ENCODE results near the gene SLC15A3. TPM values are rescaled to one million over a fixed set of nuclear protein-coding genes. Genes with fewer than 3 reads are reported as not detected.

The SLC15A3 gene
- total RNA-seq, 1 experiment from 2014 or later: 10.2 TPM

GRCh38 chr11:60899977-60900376 is 52.0 kb downstream of the SLC15A3 start:
- no peak for TF ChIP-seq ESRRA (CRISPR knock-in tag; IDR thresholded peaks at IDR 0.05; ENCODE audit: borderline replicate concordance)
- ChIA-PET CTCF (interaction anchor here (0.6 to 2.2 kb wide), 47 partner anchors 11 to 1231 kb away, joined by 3 to 64 read pairs (median 4); partner anchors contain the start of genes MS4A10, PATL1, PTGDR2 and TMEM109), POLR2A (interaction anchor here (0.5 kb wide), 1 partner anchor 43 kb away, joined by 3 read pairs; no protein-coding TSS in a partner anchor)
- Mint-ChIP-seq H3K27me3 (ENCODE audit: low read depth) (no peaks in the 10 kb centered on the region), H3K4me1 (peaks cover 9% of the 10 kb centered on the region), H3K4me3 (no peak overlapping the region), H3K36me3 (peaks cover 78% of the 10 kb centered on the region), H3K27ac (no peak overlapping the region), H3K9me3 (no peaks in the 10 kb centered on the region)
- no peak for DNase-seq (ENCODE audit: low spot score)
- no peak for ATAC-seq

- CTCF ChIA-PET: interaction anchor here (0.6 to 2.2 kb wide), 48 partner anchors 10 to 1231 kb away, joined by 3 to 64 read pairs (median 4); partner anchors contain the start of genes MS4A10, PATL1, PTGDR2 and TMEM109
- POLR2A ChIA-PET: interaction anchor here (0.5 kb wide), 1 partner anchor 44 kb away, joined by 3 read pairs; no protein-coding TSS in a partner anchor
- TF ChIP-seq CTCF (IDR thresholded peaks at IDR 0.05) (peak; percentile 80), KAT7 (CRISPR knock-in tag; IDR thresholded peaks at IDR 0.05; ENCODE audit: borderline replicate concordance) (no peak), MAX (CRISPR knock-in tag; IDR thresholded peaks at IDR 0.05) (no peak)
- H3K36me3 Mint-ChIP-seq: peaks cover 83% of the 10 kb centered on the region
- H3K9me3 Mint-ChIP-seq: no peaks in the 10 kb centered on the region
- H3K4me3 Mint-ChIP-seq: no peak overlapping the region
- H3K27me3 Mint-ChIP-seq (ENCODE audit: low read depth): no peaks in the 10 kb centered on the region
- H3K27ac Mint-ChIP-seq: no peak overlapping the region; the same call in 1 of the 2 replicates
- peaks cover 4% of the 10 kb centered on the region for H3K4me1 Mint-ChIP-seq
- ATAC-seq: peak; percentile 79
- DNase-seq (ENCODE audit: low spot score): peak; percentile 38
Observed at GRCh38 chr11:60899046-60899936, 52.7 kb downstream of the SLC15A3 start.

GRCh38 chr11:60897496-60897895 is 54.5 kb downstream of the SLC15A3 start:
- POLR2A ChIA-PET: no interaction called here
- Mint-ChIP-seq H3K27ac (no peak overlapping the region), H3K36me3 (peaks cover 84% of the 10 kb centered on the region), H3K27me3 (ENCODE audit: low read depth) (no peaks in the 10 kb centered on the region), H3K4me3 (no peak overlapping the region), H3K9me3 (no peaks in the 10 kb centered on the region), H3K4me1 (no peaks in the 10 kb centered on the region)
- CTCF ChIA-PET: interaction anchor here (1.0 kb wide), 1 partner anchor 10 kb away, joined by 5 read pairs; no protein-coding TSS in a partner anchor
- DNase-seq (ENCODE audit: low spot score) (no peak), ATAC-seq (no peak)
- TF ChIP-seq ATF1 (CRISPR knock-in tag; IDR thresholded peaks at IDR 0.05) (no peak), ZNF232 (CRISPR knock-in tag; IDR thresholded peaks at IDR 0.05) (no peak), ATF6 (CRISPR knock-in tag; IDR thresholded peaks at IDR 0.05) (no peak), ZNF416 (CRISPR knock-in tag; IDR thresholded peaks at IDR 0.05) (no peak), ZNF532 (CRISPR knock-in tag; IDR thresholded peaks at IDR 0.05; ENCODE audit: borderline replicate concordance) (no peak), CTCF (IDR thresholded peaks at IDR 0.05) (no peak), PREB (CRISPR knock-in tag; IDR thresholded peaks at IDR 0.05; ENCODE audit: borderline replicate concordance) (no peak), USF2 (CRISPR knock-in tag; IDR thresholded peaks at IDR 0.05) (no peak), MLX (CRISPR knock-in tag; IDR thresholded peaks at IDR 0.05) (no peak), SMAD3 (CRISPR knock-in tag; IDR thresholded peaks at IDR 0.05; ENCODE audit: borderline replicate concordance) (no peak), ETV6 (CRISPR knock-in tag; IDR thresholded peaks at IDR 0.05) (no peak)
